GM12891 (cell line): Measurements from ENCODE around the gene C1orf159.
"Not testable (repeated sequence)": the region's sequence is repeated elsewhere in the genome, so short reads cannot be mapped to it uniquely, and the experiment has no call there.

Experiments used
- DNase-seq: peaks from one replicate; pipeline ENCODE4 v3.0.0; 2011; ENCODE audit warnings: low spot score; ENCODE audit not compliant: insufficient read length
- FAIRE-seq: peaks from 2 replicates; lab custom pipeline; 2011; peaks lifted over from hg19 to GRCh38; lab: Jason Lieb, UNC
- PAX5 ChIP-seq: IDR thresholded peaks from 2 replicates; pipeline ENCODE4 v1.6.1; 2011; ENCODE audit warnings: low read length, moderate library complexity, mild to moderate bottlenecking; ENCODE audit not compliant: insufficient read depth, severe bottlenecking
- POLR2A ChIP-seq: IDR thresholded peaks from 2 replicates; pipeline ENCODE4 v1.6.1; 2011; ENCODE audit warnings: low read depth, low read length, control low read depth
- POLR2AphosphoS5 ChIP-seq: IDR thresholded peaks from 2 replicates; pipeline ENCODE4 v1.6.1; 2011; ENCODE audit warnings: low read depth, low read length, control low read depth
- POU2F2 ChIP-seq: IDR thresholded peaks from 2 replicates; pipeline ENCODE4 v1.6.1; 2011; ENCODE audit warnings: low read depth, mild to moderate bottlenecking, control low read depth, low read length, moderate library complexity
- SPI1 ChIP-seq: IDR thresholded peaks from 2 replicates; pipeline ENCODE4 v1.6.1; 2011; ENCODE audit warnings: low read depth, low read length, control low read depth
- TAF1 ChIP-seq: IDR thresholded peaks from 2 replicates; pipeline ENCODE4 v1.6.1; 2011; ENCODE audit warnings: low read depth, low read length, control low read depth

C1orf159 gene

GRCh38 chr1:1149416-1149815 lies 33.5 kb upstream of the C1orf159 start:
- DNase-seq: no peak
- no peak for FAIRE-seq
- TF ChIP-seq POU2F2 (no peak), POLR2AphosphoS5 (no peak), SPI1 (no peak), TAF1 (no peak), POLR2A (no peak), PAX5 (no peak)

- no peak for DNase-seq
- TF ChIP-seq TAF1 (no peak), SPI1 (no peak), POU2F2 (no peak), POLR2A (no peak), POLR2AphosphoS5 (no peak), PAX5 (no peak)
- FAIRE-seq: no peak
Observed at GRCh38 chr1:1148569-1148968, 32.7 kb upstream of the C1orf159 start.

- DNase-seq (no peak), FAIRE-seq (no peak)
- no peak for TF ChIP-seq POLR2A
- no peak for TF ChIP-seq POU2F2
- no peak for TF ChIP-seq TAF1
- TF ChIP-seq PAX5: no peak
- no peak for TF ChIP-seq SPI1
- TF ChIP-seq POLR2AphosphoS5: no peak
Observed at GRCh38 chr1:1148061-1148460, 32.2 kb upstream of the C1orf159 start.

GRCh38 chr1:1146596-1146995 lies 30.7 kb upstream of the C1orf159 start:
- TF ChIP-seq SPI1 (no peak), PAX5 (no peak), POLR2A (no peak), POU2F2 (no peak), TAF1 (no peak), POLR2AphosphoS5 (no peak)
- FAIRE-seq (no peak), DNase-seq (no peak)

- no peak for TF ChIP-seq TAF1
- no peak for TF ChIP-seq SPI1
- TF ChIP-seq POLR2A: no peak
- TF ChIP-seq PAX5: no peak
- no peak for TF ChIP-seq POU2F2
- TF ChIP-seq POLR2AphosphoS5: no peak
- no peak for FAIRE-seq
- DNase-seq: no peak
Observed at GRCh38 chr1:1146026-1146425, 30.1 kb upstream of the C1orf159 start.

GRCh38 chr1:1145547-1145914 lies 29.6 kb upstream of the C1orf159 start:
- FAIRE-seq (no peak), DNase-seq (no peak)
- TF ChIP-seq SPI1 (no peak), POU2F2 (no peak), POLR2A (no peak), POLR2AphosphoS5 (no peak)

GRCh38 chr1:1144843-1145546 lies 29.1 kb upstream of the C1orf159 start:
- FAIRE-seq (no peak), DNase-seq (no peak)
- TF ChIP-seq SPI1: no peak

- TF ChIP-seq POU2F2 (no peak), POLR2AphosphoS5 (no peak), SPI1 (peak; percentile 74), TAF1 (no peak), POLR2A (no peak), PAX5 (no peak)
- DNase-seq (peak; percentile 80), FAIRE-seq (peak; percentile 86)
Observed at GRCh38 chr1:1144122-1144842, 28.4 kb upstream of the C1orf159 start.

- no peak for DNase-seq
- no peak for FAIRE-seq
- TF ChIP-seq TAF1 (no peak), SPI1 (no peak), POU2F2 (no peak), POLR2AphosphoS5 (no peak), POLR2A (no peak), PAX5 (no peak)
Observed at GRCh38 chr1:1143636-1144035, 27.7 kb upstream of the C1orf159 start.

- no peak for FAIRE-seq
- no peak for DNase-seq
- no peak for TF ChIP-seq PAX5
Observed at GRCh38 chr1:1142844-1143243, 27.0 kb upstream of the C1orf159 start.

- FAIRE-seq, DNase-seq: not testable (repeated sequence)
Observed at GRCh38 chr1:1142352-1142751, 26.5 kb upstream of the C1orf159 start.
